ENCODE data around the gene PTPN1. TPM values are rescaled to one million over a fixed set of nuclear protein-coding genes. Genes with fewer than 3 reads are reported as not detected.

Gene PTPN1
- total RNA-seq, 1 experiment from 2014 or later: 65.2 TPM

DNA sequence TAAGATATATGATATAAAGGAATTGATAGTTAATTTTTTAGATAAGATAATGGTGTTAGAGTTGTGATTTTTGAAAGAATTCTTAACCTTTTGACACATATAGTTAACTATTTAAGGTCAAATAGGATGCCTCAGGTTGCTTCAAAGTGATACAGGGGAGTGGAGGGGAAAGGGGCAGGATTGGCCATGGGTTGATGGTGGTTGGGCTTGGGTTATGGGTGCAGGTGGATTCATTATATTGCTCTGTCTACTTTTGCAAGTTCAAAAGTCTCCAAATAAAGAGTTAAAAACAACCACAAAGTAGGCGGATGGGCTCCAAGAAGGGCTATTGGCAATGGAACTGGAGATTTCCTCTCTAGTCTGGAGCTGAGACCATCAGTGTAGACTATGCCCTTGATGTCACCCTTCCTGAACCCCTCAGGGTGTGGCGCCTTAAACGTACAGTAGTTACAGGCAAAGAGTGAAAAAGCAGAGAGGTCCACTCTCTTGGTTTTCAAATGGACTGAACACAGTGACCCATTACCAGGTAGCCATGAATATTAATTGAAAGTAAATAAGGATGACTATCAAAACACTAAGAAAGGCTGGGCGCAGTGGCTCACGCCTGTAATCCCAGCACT is 81.2 kb downstream of the PTPN1 start:
- no peak for DNase-seq
- Histone ChIP-seq H3K36me3 (ENCODE audit: control insufficient read depth, insufficient read depth, low read length) (peaks cover 1% of the 10 kb centered on the region; the same call in 1 of the 2 replicates), H3K4me1 (peaks cover 9% of the 10 kb centered on the region; the same call in 1 of the 2 replicates), H3K27me3 (replicated peaks; ENCODE audit: control insufficient read depth, insufficient read depth, low read length) (no peaks in the 10 kb centered on the region), H3K4me3 (ENCODE audit: low read depth, low read length) (no peak overlapping the region), H3K9me3 (no peaks in the 10 kb centered on the region)
- Mint-ChIP-seq H3K36me3 (ENCODE audit: insufficient read depth, unreplicated experiment) (peaks cover 66% of the 10 kb centered on the region), H3K4me3 (ENCODE audit: unreplicated experiment) (no peak overlapping the region), H3K27ac (ENCODE audit: unreplicated experiment) (no peak overlapping the region), H3K4me1 (ENCODE audit: low read depth, unreplicated experiment) (peaks cover 5% of the 10 kb centered on the region), H3K27me3 (ENCODE audit: insufficient read depth, unreplicated experiment) (no peaks in the 10 kb centered on the region), H3K9me3 (ENCODE audit: unreplicated experiment) (no peaks in the 10 kb centered on the region)
- TF ChIP-seq, protein P1, sequence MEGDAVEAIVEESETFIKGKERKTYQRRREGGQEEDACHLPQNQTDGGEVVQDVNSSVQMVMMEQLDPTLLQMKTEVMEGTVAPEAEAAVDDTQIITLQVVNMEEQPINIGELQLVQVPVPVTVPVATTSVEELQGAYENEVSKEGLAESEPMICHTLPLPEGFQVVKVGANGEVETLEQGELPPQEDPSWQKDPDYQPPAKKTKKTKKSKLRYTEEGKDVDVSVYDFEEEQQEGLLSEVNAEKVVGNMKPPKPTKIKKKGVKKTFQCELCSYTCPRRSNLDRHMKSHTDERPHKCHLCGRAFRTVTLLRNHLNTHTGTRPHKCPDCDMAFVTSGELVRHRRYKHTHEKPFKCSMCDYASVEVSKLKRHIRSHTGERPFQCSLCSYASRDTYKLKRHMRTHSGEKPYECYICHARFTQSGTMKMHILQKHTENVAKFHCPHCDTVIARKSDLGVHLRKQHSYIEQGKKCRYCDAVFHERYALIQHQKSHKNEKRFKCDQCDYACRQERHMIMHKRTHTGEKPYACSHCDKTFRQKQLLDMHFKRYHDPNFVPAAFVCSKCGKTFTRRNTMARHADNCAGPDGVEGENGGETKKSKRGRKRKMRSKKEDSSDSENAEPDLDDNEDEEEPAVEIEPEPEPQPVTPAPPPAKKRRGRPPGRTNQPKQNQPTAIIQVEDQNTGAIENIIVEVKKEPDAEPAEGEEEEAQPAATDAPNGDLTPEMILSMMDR (IDR thresholded peaks at IDR 0.05; ENCODE audit: insufficient read depth in 1 of 2, low read depth in 1 of 2, low read length in 1 of 2, severe bottlenecking in 1 of 2, unreplicated experiment in 1 of 2): no peak
- TSS peak; percentile 9 for BruUV-seq (replicated peaks)
- ChIA-PET CTCF (interaction anchor here (0.6 kb wide), 1 partner anchor 361 kb away, joined by 3 read pairs; no protein-coding TSS in a partner anchor), POLR2A (no interaction called here)
- intact Hi-C loops (cut with micrococcal nuclease; ENCODE audit: unreplicated experiment): no loop called here

DNA sequence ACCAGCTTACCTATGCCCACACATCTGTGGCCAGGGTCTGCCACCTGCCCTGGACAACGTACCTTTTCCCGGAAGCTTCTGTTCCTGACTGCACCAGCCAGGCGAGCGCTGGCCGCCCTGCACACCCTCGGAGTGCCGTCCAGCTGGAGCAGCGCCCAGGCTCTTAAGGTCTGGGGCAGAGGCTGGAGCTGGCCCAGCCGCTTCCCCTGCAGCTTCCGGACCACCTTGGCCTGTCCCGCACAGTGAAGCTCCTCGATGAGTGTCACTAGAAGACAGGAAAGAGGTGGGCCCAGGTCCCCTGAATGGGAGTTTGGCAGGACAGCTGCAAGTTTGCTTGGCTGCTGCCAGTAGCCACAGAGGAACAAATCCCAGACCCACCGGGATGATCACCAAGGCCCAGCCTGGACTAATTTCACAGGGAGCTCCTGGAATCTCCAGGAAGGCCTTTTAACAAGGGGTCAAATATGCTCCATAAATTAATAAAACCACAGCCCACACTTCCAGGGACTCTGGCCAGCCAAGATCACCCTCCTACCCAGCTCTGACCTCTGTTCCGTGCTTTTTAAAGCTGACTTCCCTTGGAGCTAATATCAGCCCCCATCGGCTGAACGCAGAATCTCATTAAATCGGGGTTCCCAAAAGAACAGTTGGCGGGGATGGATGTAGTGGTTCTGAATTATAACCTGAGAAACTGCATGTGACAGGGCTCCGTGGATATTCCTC is 82.3 kb downstream of the PTPN1 start:
- BruUV-seq (replicated peaks): no TSS peak
- H3K9me3 ChIP-seq: no peaks in the 10 kb centered on the region
- no peaks in the 10 kb centered on the region for H3K4me1 ChIP-seq
- POLR2A ChIA-PET: no interaction called here
- H3K36me3 ChIP-seq (ENCODE audit: control insufficient read depth, insufficient read depth, low read length): peaks cover 1% of the 10 kb centered on the region; the same call in 1 of the 2 replicates
- Mint-ChIP-seq H3K36me3 (ENCODE audit: insufficient read depth, unreplicated experiment) (peaks cover 62% of the 10 kb centered on the region), H3K4me3 (ENCODE audit: unreplicated experiment) (no peak overlapping the region), H3K27me3 (ENCODE audit: insufficient read depth, unreplicated experiment) (no peaks in the 10 kb centered on the region), H3K4me1 (ENCODE audit: low read depth, unreplicated experiment) (peaks cover 6% of the 10 kb centered on the region), H3K9me3 (ENCODE audit: unreplicated experiment) (no peaks in the 10 kb centered on the region), H3K27ac (ENCODE audit: unreplicated experiment) (no peak overlapping the region)
- H3K27me3 ChIP-seq (replicated peaks; ENCODE audit: control insufficient read depth, insufficient read depth, low read length): no peaks in the 10 kb centered on the region
- CTCF ChIA-PET: interaction anchor here (0.6 to 0.8 kb wide), 3 partner anchors 13 to 472 kb away, joined by 3 to 4 read pairs (median 3); no protein-coding TSS in a partner anchor
- TF ChIP-seq, protein P1 (IDR thresholded peaks at IDR 0.05; ENCODE audit: insufficient read depth in 1 of 2, low read depth in 1 of 2, low read length in 1 of 2, severe bottlenecking in 1 of 2, unreplicated experiment in 1 of 2): no peak
- no peak overlapping the region for H3K4me3 ChIP-seq (ENCODE audit: low read depth, low read length)
- no peak for DNase-seq
- intact Hi-C loops (cut with micrococcal nuclease; ENCODE audit: unreplicated experiment): no loop called here

DNA sequence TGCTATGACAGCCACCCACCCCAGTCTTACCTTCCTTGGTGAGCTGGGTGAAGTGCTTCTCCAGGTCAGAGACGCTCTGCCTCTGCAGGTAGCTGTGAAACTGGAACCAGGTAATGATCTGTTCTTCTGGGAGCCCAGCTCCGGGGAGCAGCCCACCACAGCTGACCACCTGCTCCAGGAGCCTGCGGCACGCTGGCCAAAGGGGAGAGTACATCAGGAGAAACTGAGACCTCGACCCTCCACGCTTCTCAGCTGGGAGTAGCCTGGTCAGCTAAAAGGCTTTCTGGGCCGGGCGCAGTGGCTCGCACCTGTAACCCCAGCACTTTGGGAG is 82.8 kb downstream of the PTPN1 start:
- Histone ChIP-seq H3K4me1 (no peaks in the 10 kb centered on the region), H3K9me3 (no peaks in the 10 kb centered on the region), H3K36me3 (ENCODE audit: control insufficient read depth, insufficient read depth, low read length) (no peaks in the 10 kb centered on the region; the same call in 1 of the 2 replicates), H3K27me3 (replicated peaks; ENCODE audit: control insufficient read depth, insufficient read depth, low read length) (no peaks in the 10 kb centered on the region), H3K4me3 (ENCODE audit: low read depth, low read length) (no peak overlapping the region)
- H3K9me3 Mint-ChIP-seq (ENCODE audit: unreplicated experiment): no peaks in the 10 kb centered on the region
- no peak for DNase-seq
- H3K27me3 Mint-ChIP-seq (ENCODE audit: insufficient read depth, unreplicated experiment): no peaks in the 10 kb centered on the region
- no TSS peak for BruUV-seq (replicated peaks)
- CTCF ChIA-PET: interaction anchor here (0.5 to 1.0 kb wide), 3 partner anchors 12 to 195 kb away, joined by 3 read pairs; no protein-coding TSS in a partner anchor
- H3K27ac Mint-ChIP-seq (ENCODE audit: unreplicated experiment): no peak overlapping the region
- no peak overlapping the region for H3K4me3 Mint-ChIP-seq (ENCODE audit: unreplicated experiment)
- peaks cover 60% of the 10 kb centered on the region for H3K36me3 Mint-ChIP-seq (ENCODE audit: insufficient read depth, unreplicated experiment)
- TF ChIP-seq, protein P1 (IDR thresholded peaks at IDR 0.05; ENCODE audit: insufficient read depth in 1 of 2, low read depth in 1 of 2, low read length in 1 of 2, severe bottlenecking in 1 of 2, unreplicated experiment in 1 of 2): no peak
- intact Hi-C loops (cut with micrococcal nuclease; ENCODE audit: unreplicated experiment): no loop called here
- peaks cover 6% of the 10 kb centered on the region for H3K4me1 Mint-ChIP-seq (ENCODE audit: low read depth, unreplicated experiment)
- POLR2A ChIA-PET: no interaction called here

Data from Caco-2 (cell line).